Prostate gland (tissue), 2 donors: ENCODE data around the gene RABGAP1L.

Experiments
- CTCF ChIP-seq, 4 experiments: fragments of 200-600 bp in 2 of 4; fragments of 450-650 bp in 2 of 4; sonication (generic) in 2 of 4; IDR thresholded peaks; 1 replicate in 3 of 4; 2 replicates in 1 of 4; pipeline ENCODE4 v1.5.1; 2016 to 2019; ENCODE audit warnings: antibody characterized with exemption in 4 of 4, mild to moderate bottlenecking in 2 of 4, moderate library complexity in 2 of 4
- POLR2A ChIP-seq: fragments of 450-650 bp; IDR thresholded peaks from one replicate; pipeline ENCODE4 v1.6.1; 2016; ENCODE audit warnings: antibody characterized with exemption, mild to moderate bottlenecking

GRCh38 chr1:174194461-174194860 is 35.1 kb downstream of the RABGAP1L start:
- TF ChIP-seq CTCF (IDR thresholded peaks at IDR 0.05) = no peak
- no peak for TF ChIP-seq POLR2A
